HepG2 (cell line): ENCODE data around the gene ABCC5. TPM values are rescaled to one million over a fixed set of nuclear protein-coding genes. Genes with fewer than 3 reads are reported as not detected.

Experiments
- ATAC-seq: fragments of 200-7000 bp; cut with Tn5 transposase; 3 replicates; pipeline ENCODE4 v1.9.1; 2020; ENCODE audit warnings: mild to moderate bottlenecking, moderate library complexity
- BruUV-seq: library from RNA; stranded (reverse); fragments of 400-500 nt; replicated peaks from 2 replicates; lab custom pipeline; 2021; lab: Mats Ljungman, UMichigan
- CTCF ChIA-PET: fragments of 300-600 bp; formaldehyde crosslinking; extraction: SDS; loops from one replicate; lab custom pipeline; 2021; ENCODE audit warnings: low total read pairs, inconsistent platforms, low intra/inter-chr PET ratio; lab: Yijun Ruan, JAX
- POLR2A ChIA-PET: fragments of 350-600 bp; sonication (Branson Sonifier 250); formaldehyde crosslinking; loops from one replicate; lab custom pipeline; 2020; ENCODE audit warnings: antibody characterized with exemption, inconsistent platforms; lab: Yijun Ruan, JAX
- DNase-seq: peaks from one replicate; pipeline ENCODE4 v3.0.0-alpha.2; 2015; ENCODE audit warnings: low spot score
- FAIRE-seq: peaks from 3 replicates; lab custom pipeline; 2011; peaks lifted over from hg19 to GRCh38; lab: Jason Lieb, UNC
- H2AFZ ChIP-seq: one replicate; pipeline ENCODE4 v1.6.1; 2011; ENCODE audit warnings: low read length, inconsistent platforms
- H3K27ac ChIP-seq: fragments of 300-600 bp; 3 replicates; pipeline ENCODE4 v1.8.0; 2011; ENCODE audit warnings: mixed run types, mild to moderate bottlenecking, mixed read lengths, low read length, inconsistent platforms; ENCODE audit not compliant: insufficient read depth; ENCODE audit errors: extremely low read length
- H3K27me3 ChIP-seq, 2 experiments: fragments of 200-600 bp in 1 of 2; 2 replicates in 1 of 2; 3 replicates in 1 of 2; pipeline versions ENCODE4 v1.6.0 to v1.8.0; 2011; ENCODE audit warnings: low read length in 2 of 2, mild to moderate bottlenecking in 2 of 2, moderate library complexity in 2 of 2, inconsistent platforms in 1 of 2; ENCODE audit not compliant: insufficient read depth in 2 of 2, control insufficient read depth in 1 of 2
- H3K36me3 ChIP-seq, 2 experiments: fragments of 200-600 bp in 1 of 2; replicated peaks in 1 of 2; 2 replicates in 1 of 2; 3 replicates in 1 of 2; pipeline versions ENCODE4 v1.5.1 to v1.8.0; 2011; ENCODE audit warnings: low read length in 2 of 2, inconsistent platforms in 1 of 2; ENCODE audit not compliant: insufficient read depth in 2 of 2, control insufficient read depth in 1 of 2
- H3K4me1 ChIP-seq: 2 replicates; pipeline ENCODE4 v1.5.1; 2012; ENCODE audit warnings: low read length, inconsistent platforms; ENCODE audit not compliant: insufficient read depth
- H3K4me2 ChIP-seq: 2 replicates; pipeline ENCODE4 v1.6.0; 2011; ENCODE audit warnings: low read depth, low read length, inconsistent platforms
- H3K4me3 ChIP-seq, 3 experiments: fragments of 200-600 bp in 1 of 3; sonication (generic), shearing (Covaris generic) in 1 of 3; replicated peaks in 1 of 3; 2 replicates each; pipeline ENCODE4 v1.5.1; 2011 to 2016; ENCODE audit warnings: low read length in 3 of 3, inconsistent platforms in 2 of 3, low read depth in 2 of 3, mild to moderate bottlenecking in 2 of 3, control low read depth in 1 of 3, mixed read lengths in 1 of 3; ENCODE audit not compliant: insufficient read depth in 1 of 3
- H3K79me2 ChIP-seq: one replicate; pipeline ENCODE4 v1.6.1; 2011; ENCODE audit warnings: low read length, inconsistent platforms; ENCODE audit not compliant: insufficient read depth
- H3K9ac ChIP-seq: 2 replicates; pipeline ENCODE4 v1.6.0; 2011; ENCODE audit warnings: mild to moderate bottlenecking, low read depth, low read length, inconsistent platforms; ENCODE audit not compliant: insufficient read depth
- H3K9me3 ChIP-seq: 2 replicates; pipeline ENCODE4 v1.5.1; 2012; ENCODE audit warnings: mild to moderate bottlenecking, low read length
- H4K20me1 ChIP-seq: 2 replicates; pipeline ENCODE4 v1.6.0; 2011; ENCODE audit warnings: inconsistent platforms, mild to moderate bottlenecking, low read length, moderate library complexity; ENCODE audit not compliant: insufficient read depth
- ARNT ChIP-seq: fragments of 450-650 bp; IDR thresholded peaks from 2 replicates; pipeline ENCODE4 v1.6.1; 2017
- ZNF318 ChIP-seq: sonication (generic); formaldehyde crosslinking; IDR thresholded peaks from 2 replicates; pipeline ENCODE4 v1.4.0; 2020; ENCODE audit warnings: mild to moderate bottlenecking, missing genetic modification reagents
- ZNF326 ChIP-seq: sonication (generic); formaldehyde crosslinking; IDR thresholded peaks from 2 replicates; pipeline ENCODE4 v1.4.0; 2020; ENCODE audit warnings: missing genetic modification reagents, borderline replicate concordance
- ZNF790 ChIP-seq: sonication (generic); formaldehyde crosslinking; IDR thresholded peaks from 2 replicates; pipeline ENCODE4 v1.8.0; 2022; ENCODE audit warnings: missing genetic modification reagents, mild to moderate bottlenecking, borderline replicate concordance
- WGBS: methylation state at CpG from one replicate; pipeline ENCODE4 v1.1.6; 2017; ENCODE audit warnings: low lambda C conversion rate; 5-methylcytosine and 5-hydroxymethylcytosine counted together
- in situ Hi-C: cut with HindIII; loops from 2 replicates; pipeline ENCODE4 v1.10.0; 2017; ENCODE audit warnings: low pct_unique_long_range_greater_than_20kb; ENCODE audit not compliant: extremely low pct_ligation_motif_present
- intact Hi-C: fragments of 100-400 bp; cut with micrococcal nuclease; formaldehyde crosslinking; loops from one replicate; pipeline ENCODE4 v1.10.0; 2022; ENCODE audit not compliant: unreplicated experiment
- polyA plus RNA-seq, 8 experiments: library from polyadenylated mRNA; depleted of rRNA in 3 of 8; stranded (reverse) in 7 of 8; unstranded in 1 of 8; fragments of >200 nt; fragmentation: Illumina TruSeq in 4 of 8; extraction: Trizol in 4 of 8; gene quantifications; 2 replicates each; pipeline versions ENCODE4 v1.2.1 to v1.2.3, GENCODE V29; 2011 to 2016; ENCODE audit warnings: low read depth in 4 of 8, missing spikeins in 1 of 8, mixed read lengths in 1 of 8; ENCODE audit not compliant: insufficient read depth in 1 of 8
- total RNA-seq, 5 experiments: library from RNA; depleted of rRNA; stranded (reverse); fragments of >200 nt; fragmentation: Illumina TruSeq; extraction: Trizol; gene quantifications; 2 replicates each; pipeline ENCODE4 v1.2.3, GENCODE V29; 2016; ENCODE audit warnings: low read depth in 1 of 5
- TF ChIP-seq, protein P1 (sequence below): sonication (generic); formaldehyde crosslinking; IDR thresholded peaks from 2 replicates; pipeline ENCODE4 v1.4.0; 2020; ENCODE audit warnings: missing genetic modification reagents

The ABCC5 gene
- total and polyA plus RNA-seq, 2 of the 13 experiments (the other 11 are each of a cell fraction or from before 2014, with no cell fraction given), result 12.5 to 12.7 TPM

- Histone ChIP-seq H3K4me2 (no peak overlapping the region), H3K27ac (no peak overlapping the region), H3K9me3 (no peaks in the 10 kb centered on the region), H3K27me3 (no peaks in the 10 kb centered on the region), H2AFZ (no peak overlapping the region), H4K20me1 (no peaks in the 10 kb centered on the region), H3K4me3 (no peak overlapping the region), H3K36me3 (peaks cover 3 to 7% of the 10 kb centered on the region in 2 experiments; a peak in 4 of 5 replicates), H3K4me1 (no peaks in the 10 kb centered on the region), H3K79me2 (no peaks in the 10 kb centered on the region), H3K9ac (no peak overlapping the region)
- TF ChIP-seq ZNF790 (no peak), ZNF318 (CRISPR knock-in tag) (no peak), ARNT (no peak), ZNF326 (no peak)
- TF ChIP-seq, protein P1, sequence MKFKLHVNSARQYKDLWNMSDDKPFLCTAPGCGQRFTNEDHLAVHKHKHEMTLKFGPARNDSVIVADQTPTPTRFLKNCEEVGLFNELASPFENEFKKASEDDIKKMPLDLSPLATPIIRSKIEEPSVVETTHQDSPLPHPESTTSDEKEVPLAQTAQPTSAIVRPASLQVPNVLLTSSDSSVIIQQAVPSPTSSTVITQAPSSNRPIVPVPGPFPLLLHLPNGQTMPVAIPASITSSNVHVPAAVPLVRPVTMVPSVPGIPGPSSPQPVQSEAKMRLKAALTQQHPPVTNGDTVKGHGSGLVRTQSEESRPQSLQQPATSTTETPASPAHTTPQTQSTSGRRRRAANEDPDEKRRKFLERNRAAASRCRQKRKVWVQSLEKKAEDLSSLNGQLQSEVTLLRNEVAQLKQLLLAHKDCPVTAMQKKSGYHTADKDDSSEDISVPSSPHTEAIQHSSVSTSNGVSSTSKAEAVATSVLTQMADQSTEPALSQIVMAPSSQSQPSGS (CRISPR knock-in tag), result no peak
- ChIA-PET CTCF (no interaction called here), POLR2A (no interaction called here)
- FAIRE-seq (no peak), DNase-seq (no peak), ATAC-seq (no peak)
- no TSS peak for BruUV-seq
- in situ Hi-C loops, result no loop called here
- WGBS, result 97% methylated on average over 4 of the region's 4 CpGs
- intact Hi-C loops, result no loop called here
These were observed 95.3 kb downstream of the ABCC5 start for GRCh38 chr3:183922421-183922820.
